Neural crest cell (in vitro differentiated cells): Measurements from ENCODE around the gene ZDHHC20. TPM values are rescaled to one million over a fixed set of nuclear protein-coding genes. Genes with fewer than 3 reads are reported as not detected.
"Not testable (repeated sequence)": the region's sequence is repeated elsewhere in the genome, so short reads cannot be mapped to it uniquely, and the experiment has no call there.

Experiments
- DNase-seq: peaks from one replicate; pipeline ENCODE4 v3.0.0; 2021; ENCODE audit warnings: low read depth, mixed read lengths, low spot score
- H3K27ac Mint-ChIP-seq: one replicate; pipeline ENCODE4 v1.8.0; 2021; ENCODE audit warnings: mild to moderate bottlenecking, mixed read lengths; ENCODE audit not compliant: unreplicated experiment
- H3K27me3 Mint-ChIP-seq: 2 replicates; pipeline ENCODE4 v1.8.0; 2021; ENCODE audit warnings: low read depth, mild to moderate bottlenecking, mixed read lengths
- H3K36me3 Mint-ChIP-seq: 2 replicates; pipeline ENCODE4 v1.8.0; 2021; ENCODE audit warnings: low read depth, mild to moderate bottlenecking, mixed read lengths
- H3K4me1 Mint-ChIP-seq: 2 replicates; pipeline ENCODE4 v1.8.0; 2021; ENCODE audit warnings: mixed read lengths
- H3K4me3 Mint-ChIP-seq: one replicate; pipeline ENCODE4 v1.8.0; 2021; ENCODE audit warnings: mild to moderate bottlenecking, mixed read lengths
- H3K9me3 Mint-ChIP-seq: 2 replicates; pipeline ENCODE4 v1.8.0; 2021; ENCODE audit warnings: mixed read lengths
- CTCF ChIP-seq: fragments of 200-600 bp; sonication (generic); conservative IDR thresholded peaks from 2 replicates; pipeline ENCODE4 v1.5.0; 2021; ENCODE audit warnings: antibody characterized with exemption, mild to moderate bottlenecking
- total RNA-seq: library from RNA; stranded (reverse); gene quantifications from 2 replicates; pipeline ENCODE4 v1.2.1, GENCODE V29; 2021

The ZDHHC20 gene
- total RNA-seq, 1 donor from 2014 or later, result 65.7 TPM

GRCh38 chr13:21427741-21428140, 31.4 kb downstream of the ZDHHC20 start:
- Mint-ChIP-seq H3K4me1 (no peaks in the 10 kb centered on the region), H3K27ac (no peak overlapping the region), H3K4me3 (no peak overlapping the region), H3K36me3 (peaks cover 28% of the 10 kb centered on the region), H3K9me3 (peaks cover 16% of the 10 kb centered on the region), H3K27me3 (no peaks in the 10 kb centered on the region)
- DNase-seq, result no peak
- no peak for TF ChIP-seq CTCF

- Mint-ChIP-seq H3K4me3 (no peak overlapping the region), H3K27ac (no peak overlapping the region), H3K27me3 (no peaks in the 10 kb centered on the region), H3K9me3 (peaks cover 16% of the 10 kb centered on the region), H3K4me1 (no peaks in the 10 kb centered on the region), H3K36me3 (peaks cover 28% of the 10 kb centered on the region)
- TF ChIP-seq CTCF, result no peak
- no peak for DNase-seq
Measured at GRCh38 chr13:21426238-21426637, 32.9 kb downstream of the ZDHHC20 start.

- no peak overlapping the region for H3K27ac Mint-ChIP-seq
- TF ChIP-seq CTCF, result no peak
Measured at GRCh38 chr13:21420706-21421105, 38.4 kb downstream of the ZDHHC20 start.

GRCh38 chr13:21413013-21413412, 46.1 kb downstream of the ZDHHC20 start:
- no peak overlapping the region for H3K4me3 Mint-ChIP-seq
- peaks cover 6% of the 10 kb centered on the region for H3K9me3 Mint-ChIP-seq
- TF ChIP-seq CTCF, result no peak
- no peak for DNase-seq
- H3K36me3 Mint-ChIP-seq, result peaks cover 44% of the 10 kb centered on the region
- H3K27ac Mint-ChIP-seq, result no peak overlapping the region
- no peaks in the 10 kb centered on the region for H3K4me1 Mint-ChIP-seq
- H3K27me3 Mint-ChIP-seq, result no peaks in the 10 kb centered on the region

More at GRCh38 chr13:21420706-21421105, 38.4 kb downstream of the ZDHHC20 start:
- Mint-ChIP-seq H3K36me3 (no peaks in the 10 kb centered on the region), H3K27me3 (no peaks in the 10 kb centered on the region), H3K4me1 (no peaks in the 10 kb centered on the region), H3K4me3 (no peak overlapping the region), H3K9me3 (no peaks in the 10 kb centered on the region)
- DNase-seq, result no peak

GRCh38 chr13:21410453-21410852, 48.6 kb downstream of the ZDHHC20 start:
- H3K36me3 Mint-ChIP-seq, result peaks cover 63% of the 10 kb centered on the region
- DNase-seq, H3K4me3 Mint-ChIP-seq: not testable (repeated sequence)

GRCh38 chr13:21405309-21405708, 53.8 kb downstream of the ZDHHC20 start:
- no peak overlapping the region for H3K27ac Mint-ChIP-seq
- H3K27me3 Mint-ChIP-seq, result no peaks in the 10 kb centered on the region
- DNase-seq, result no peak
- H3K4me1 Mint-ChIP-seq, result peaks cover 1% of the 10 kb centered on the region
- TF ChIP-seq CTCF, result no peak
- H3K4me3 Mint-ChIP-seq, result no peak overlapping the region
- H3K36me3 Mint-ChIP-seq, result peaks cover 50% of the 10 kb centered on the region
- H3K9me3 Mint-ChIP-seq, result peaks cover 6% of the 10 kb centered on the region

More at GRCh38 chr13:21410453-21410852, 48.6 kb downstream of the ZDHHC20 start:
- not testable (repeated sequence) for H3K9me3 Mint-ChIP-seq, H3K27ac Mint-ChIP-seq, H3K27me3 Mint-ChIP-seq, H3K4me1 Mint-ChIP-seq
